HG03442 (cell line): ENCODE results near the gene IFNL2.
"Not testable (repeated sequence)": the region's sequence is repeated elsewhere in the genome, so short reads cannot be mapped to it uniquely, and the experiment has no call there.

Experiments used
- ATAC-seq: cut with Tn5 transposase; IDR thresholded peaks from one replicate; pipeline ENCODE4 v1.9.1; 2021; ENCODE audit warnings: mild to moderate bottlenecking, moderate library complexity; ENCODE audit not compliant: unreplicated experiment

Gene IFNL2

DNA sequence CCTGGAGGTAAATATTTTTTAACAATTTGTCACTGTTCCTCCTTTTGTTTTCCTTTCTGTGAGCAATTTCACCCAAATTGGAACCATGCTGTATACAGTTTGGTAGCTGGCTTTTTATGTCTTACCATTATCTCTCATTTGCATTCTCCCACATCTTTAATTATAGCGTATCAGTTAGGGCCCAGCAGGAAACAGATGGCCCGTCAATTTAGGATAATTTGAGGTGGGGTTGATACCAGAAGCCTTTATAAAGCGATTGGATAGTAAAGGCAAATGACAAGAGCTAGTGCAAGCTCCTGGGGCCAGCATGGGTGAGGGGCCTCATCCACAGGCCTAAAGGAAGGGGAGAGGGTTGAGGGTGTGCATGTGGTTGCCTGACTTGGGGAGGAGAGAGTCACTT is 15.7 kb upstream of the IFNL2 start:
- no peak for ATAC-seq

- ATAC-seq: no peak
Observed at GRCh38 chr19:39253374-39254149, 14.6 kb upstream of the IFNL2 start.

DNA sequence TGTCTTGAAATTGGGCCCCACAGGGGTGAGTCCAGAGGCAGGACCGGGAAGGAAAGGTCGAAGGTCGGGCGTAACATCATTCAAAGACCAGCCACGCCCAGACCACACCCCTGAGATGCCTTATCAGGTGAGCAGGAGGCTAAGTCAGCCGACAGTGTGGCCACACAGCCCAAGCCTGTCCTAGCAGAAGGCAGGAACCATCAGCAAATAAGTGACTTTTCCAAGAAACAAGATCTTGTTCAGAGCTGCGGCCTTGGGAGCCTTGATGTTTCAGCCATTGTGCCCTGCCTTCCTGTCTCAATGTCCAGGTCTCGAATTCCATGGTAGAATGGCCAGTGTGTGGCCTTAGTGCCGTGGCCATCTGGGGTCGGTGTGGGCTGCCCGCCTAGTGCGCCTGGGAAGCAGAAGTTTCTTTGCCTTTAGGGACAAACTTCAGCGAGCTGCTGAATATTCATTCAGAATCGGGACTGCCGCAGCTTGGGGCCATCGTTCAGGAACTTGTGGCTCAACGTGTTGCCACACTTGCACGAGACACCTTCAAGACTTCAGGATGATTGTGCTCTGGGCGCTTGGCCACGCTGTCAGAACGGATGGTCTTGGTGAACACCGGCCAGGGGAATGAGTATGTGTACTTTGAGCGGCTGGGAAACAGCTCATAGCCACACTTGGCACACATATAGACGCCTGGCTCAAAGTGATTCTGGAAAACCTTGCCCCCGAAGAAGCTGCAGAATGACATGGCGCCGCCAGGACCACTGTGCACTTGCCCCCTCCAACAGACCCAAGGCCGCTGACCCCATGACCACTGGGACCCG is 13.5 kb upstream of the IFNL2 start:
- ATAC-seq: no peak

GRCh38 chr19:39257227-39257626 is 11.0 kb upstream of the IFNL2 start:
- no peak for ATAC-seq

- no peak for ATAC-seq
Observed at GRCh38 chr19:39261704-39262103, 6.5 kb upstream of the IFNL2 start.

- no peak for ATAC-seq
Observed at GRCh38 chr19:39262496-39262895, 5.7 kb upstream of the IFNL2 start.

- no peak for ATAC-seq
Observed at GRCh38 chr19:39263912-39264305, 4.3 kb upstream of the IFNL2 start.

- no peak for ATAC-seq
Observed at GRCh38 chr19:39264306-39265290, 3.6 kb upstream of the IFNL2 start.

GRCh38 chr19:39265321-39265916 is 2.8 kb upstream of the IFNL2 start:
- no peak for ATAC-seq

DNA sequence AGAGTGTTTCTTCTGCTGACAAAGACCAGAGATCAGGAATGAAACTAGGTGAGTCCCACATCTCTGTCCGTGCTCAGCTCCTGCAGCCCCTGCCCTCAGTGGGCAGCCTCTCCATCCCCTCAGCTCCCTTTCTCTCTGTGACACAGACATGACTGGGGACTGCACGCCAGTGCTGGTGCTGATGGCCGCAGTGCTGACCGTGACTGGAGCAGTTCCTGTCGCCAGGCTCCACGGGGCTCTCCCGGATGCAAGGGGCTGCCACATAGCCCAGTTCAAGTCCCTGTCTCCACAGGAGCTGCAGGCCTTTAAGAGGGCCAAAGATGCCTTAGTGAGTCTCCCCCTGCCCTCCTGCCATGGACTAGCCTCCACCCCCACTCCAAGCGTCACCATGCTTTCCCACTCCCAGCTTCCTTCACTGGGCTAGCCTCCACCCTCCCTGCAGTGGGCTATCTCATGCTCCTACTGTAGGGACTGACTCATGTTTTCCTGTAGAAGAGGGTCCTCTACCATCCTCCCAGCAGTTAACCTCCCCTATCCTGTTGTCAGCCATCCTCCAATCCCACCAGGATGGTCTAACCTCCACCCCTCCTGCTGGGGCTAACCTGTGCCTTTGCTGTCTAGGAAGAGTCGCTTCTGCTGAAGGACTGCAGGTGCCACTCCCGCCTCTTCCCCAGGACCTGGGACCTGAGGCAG is 481 bp downstream of the IFNL2 start:
- not testable (repeated sequence) for ATAC-seq

GRCh38 chr19:39269369-39269768 is 1.2 kb downstream of the IFNL2 start:
- not testable (repeated sequence) for ATAC-seq

- ATAC-seq: no peak
Observed at GRCh38 chr19:39270036-39270871, 2.1 kb downstream of the IFNL2 start.

DNA sequence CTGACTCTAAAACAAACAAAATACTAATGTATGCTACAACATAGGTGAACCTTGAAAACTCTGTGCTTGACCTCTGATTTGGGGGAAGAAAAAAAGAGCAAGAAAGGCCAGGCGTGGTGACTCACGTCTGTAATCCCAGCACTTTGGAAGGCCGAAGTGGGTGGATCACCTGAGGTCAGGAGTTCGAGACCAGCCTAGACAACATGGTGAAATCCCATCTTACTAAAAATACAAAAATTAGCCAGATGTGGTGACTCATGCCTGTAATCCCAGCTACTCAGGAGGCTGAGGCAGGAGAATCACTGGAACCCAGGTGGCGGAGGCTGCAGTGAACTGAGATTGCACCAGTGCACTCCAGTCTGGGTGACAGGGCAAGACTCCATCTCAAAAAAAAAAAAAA is 5.7 kb downstream of the IFNL2 start:
- ATAC-seq: not testable (repeated sequence)

DNA sequence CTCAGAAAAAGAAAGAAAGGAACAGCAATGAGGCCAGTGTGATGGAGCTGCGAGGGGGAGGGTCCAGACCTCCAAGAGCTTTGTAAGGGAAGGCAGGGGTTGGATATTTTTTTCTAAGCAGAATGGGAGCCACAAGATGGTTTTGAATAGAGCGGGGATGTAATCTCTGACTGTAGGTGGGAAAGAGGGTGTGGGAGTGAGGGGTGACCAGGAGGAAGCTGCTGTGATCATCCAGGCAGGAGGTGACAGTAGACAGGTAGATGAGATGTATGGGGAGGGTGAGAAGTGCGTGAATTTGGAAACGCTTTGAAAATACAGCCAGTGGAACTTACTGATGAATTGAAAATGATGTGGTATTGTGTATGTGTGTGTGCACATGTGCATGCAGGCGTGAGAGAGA is 7.4 kb downstream of the IFNL2 start:
- no peak for ATAC-seq

DNA sequence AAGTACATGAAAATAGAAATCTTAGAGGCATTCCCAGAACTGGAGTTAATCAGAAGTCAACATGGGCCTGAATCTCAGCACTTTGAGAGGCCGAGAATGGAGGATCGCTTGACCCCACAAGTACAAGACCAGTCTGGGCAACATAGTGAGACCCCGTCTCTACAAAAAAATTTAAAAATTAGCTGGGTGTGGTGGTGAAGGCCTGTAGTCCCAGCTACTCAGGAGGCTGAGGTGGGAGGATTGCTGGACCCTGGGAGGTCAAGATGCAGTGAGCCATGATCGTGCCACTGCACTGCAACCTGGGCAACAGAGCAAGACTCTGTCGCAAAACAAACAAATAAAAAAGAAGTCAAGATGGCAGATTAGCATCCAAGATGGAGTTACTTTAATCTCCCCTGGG is 8.5 kb downstream of the IFNL2 start:
- ATAC-seq: no peak

DNA sequence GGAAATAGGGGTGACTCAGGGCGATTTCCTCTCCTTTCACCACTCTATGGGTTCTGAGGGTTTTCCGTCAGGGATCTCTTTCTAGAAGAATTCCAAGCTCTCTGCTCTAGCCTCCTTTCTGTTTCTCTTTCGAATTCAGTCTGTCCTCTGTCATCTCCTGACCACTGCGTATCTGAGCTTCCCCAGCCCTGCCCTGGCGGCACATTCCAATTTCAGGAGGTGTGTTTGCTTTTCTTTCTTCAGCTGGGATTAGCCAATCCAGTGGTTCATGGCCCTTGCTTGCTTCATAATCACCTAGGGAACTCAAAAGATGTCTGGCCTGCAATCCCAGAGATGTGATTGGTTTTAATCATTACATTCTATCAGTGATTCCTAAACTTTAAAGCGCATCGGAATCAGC is 9.4 kb downstream of the IFNL2 start:
- ATAC-seq: no peak

DNA sequence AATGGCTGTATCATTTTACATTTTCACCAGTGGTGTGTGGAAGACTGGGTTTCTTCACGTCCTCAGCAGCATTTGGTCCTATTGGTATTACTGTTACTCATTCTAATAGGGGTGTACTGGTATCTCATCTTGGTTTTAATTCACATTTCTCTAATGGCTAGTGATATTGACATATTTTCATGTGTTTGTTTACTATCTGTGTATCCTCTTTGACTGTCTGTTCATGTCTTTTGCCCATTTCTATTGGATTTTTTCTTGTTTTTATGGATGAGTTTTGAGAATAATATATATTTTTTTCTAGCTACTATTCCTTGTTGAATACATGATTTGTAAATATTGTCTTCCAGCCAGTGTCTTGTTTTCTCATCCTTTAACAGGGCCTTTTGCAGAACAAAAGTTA is 13.8 kb downstream of the IFNL2 start:
- no peak for ATAC-seq

DNA sequence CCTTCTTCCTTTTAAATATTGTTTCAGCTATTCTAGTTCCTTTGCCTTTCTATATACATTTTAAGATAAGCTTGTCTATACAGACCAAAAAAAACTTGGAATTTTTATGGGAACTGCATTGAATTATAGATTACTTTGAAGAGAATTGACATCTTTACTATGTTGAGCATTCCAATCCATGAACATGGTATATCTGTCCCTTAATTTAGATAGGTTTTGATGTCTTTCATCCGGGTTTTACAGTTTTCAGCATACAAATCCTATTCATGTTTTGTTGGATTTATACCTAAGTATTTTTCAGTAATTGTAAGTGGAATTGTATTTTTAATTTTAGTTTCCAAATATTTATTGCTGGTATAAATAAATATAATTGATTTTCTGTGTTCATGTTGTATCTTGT is 15.8 kb downstream of the IFNL2 start:
- ATAC-seq: no peak

- ATAC-seq: no peak
Observed at GRCh38 chr19:39293394-39293793, 25.2 kb downstream of the IFNL2 start.
